Cortex of kidney (tissue), 1 donor: ENCODE results near the gene DENND1A.

Source experiments
- DNase-seq: peaks from one replicate; lab custom pipeline; 2025; lab: John Stamatoyannopoulos, UW

DENND1A gene

GRCh38 chr9:123534336-123534735 lies 395.6 kb downstream of the DENND1A start:
- DNase-seq: no peak

DNA sequence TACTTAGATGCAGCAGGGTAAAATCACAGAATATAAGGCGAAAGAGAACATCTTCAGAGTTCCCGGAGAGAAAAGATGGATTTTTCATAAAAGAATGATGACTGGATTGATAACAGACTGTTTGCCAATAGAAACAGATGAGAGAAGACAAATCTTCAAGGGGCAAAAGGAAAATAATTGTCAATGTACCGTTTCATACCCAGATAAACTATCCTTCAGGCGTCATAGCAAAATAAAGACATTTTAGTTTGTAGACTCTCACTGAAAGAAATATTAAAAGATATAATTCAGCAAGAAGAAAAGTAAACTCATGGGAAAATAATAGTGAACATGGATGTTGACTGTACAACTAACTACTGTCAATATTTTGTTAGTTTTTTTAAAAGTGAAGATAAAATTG lies 399.7 kb downstream of the DENND1A start:
- DNase-seq: no peak

DNA sequence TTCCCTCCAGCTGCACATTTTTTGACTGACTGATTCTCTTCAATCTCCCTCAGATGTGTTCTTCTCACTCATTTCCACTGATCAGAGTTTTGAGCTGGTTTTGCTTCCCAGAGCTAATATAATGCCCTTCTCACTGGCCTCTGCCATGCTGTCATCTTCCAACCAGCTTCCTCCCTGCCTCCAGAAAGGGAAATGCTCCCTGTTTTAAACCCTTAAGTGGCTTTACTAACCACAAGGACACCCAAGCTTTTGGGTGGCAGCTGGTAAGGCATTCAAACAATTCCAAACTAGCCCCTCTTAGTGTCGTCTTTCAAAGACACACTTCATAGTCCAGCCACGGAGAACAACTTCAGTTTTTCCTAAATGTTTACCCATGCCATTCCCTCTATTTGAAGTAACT lies 401.4 kb downstream of the DENND1A start:
- DNase-seq: no peak

GRCh38 chr9:123527981-123528380 lies 401.9 kb downstream of the DENND1A start:
- no peak for DNase-seq

DNA sequence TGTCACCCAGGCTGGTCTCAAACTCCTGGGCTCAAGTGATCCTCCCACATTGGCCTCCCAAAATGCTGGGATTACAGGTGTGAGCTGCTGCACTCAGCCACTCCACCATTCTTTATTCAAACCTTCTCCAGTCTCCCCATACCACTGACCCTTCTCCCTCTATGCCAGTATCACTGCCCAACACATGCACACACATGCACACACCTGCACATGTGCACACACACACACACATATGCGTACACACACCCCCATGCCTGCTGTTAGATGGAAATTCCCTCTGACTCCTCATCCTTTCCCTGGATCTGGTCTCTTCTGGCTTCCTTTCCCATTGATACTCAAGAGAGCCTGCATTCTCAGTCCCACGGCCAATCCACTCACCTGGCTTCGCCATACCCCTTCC lies 404.0 kb downstream of the DENND1A start:
- DNase-seq: no peak

GRCh38 chr9:123525424-123525823 lies 404.5 kb downstream of the DENND1A start:
- DNase-seq: no peak

DNA sequence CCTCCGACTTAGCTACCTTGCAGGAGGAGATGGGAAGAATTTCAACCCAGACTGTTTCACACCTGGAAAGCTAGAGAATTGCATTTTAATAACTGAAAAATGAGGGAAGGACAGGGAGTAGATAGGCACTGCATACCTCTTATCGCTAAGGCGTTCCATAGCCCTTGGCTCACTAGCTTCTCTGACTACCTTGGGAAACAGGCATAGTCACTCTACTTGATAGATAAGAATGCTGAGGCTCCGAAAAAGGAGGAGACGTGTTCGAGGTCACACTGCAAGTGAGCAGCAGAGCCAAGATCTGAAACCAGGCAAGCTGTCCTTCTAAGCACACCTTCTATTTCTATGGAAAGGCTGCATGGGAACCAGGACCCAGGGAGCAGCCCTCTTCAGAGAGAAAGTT lies 405.1 kb downstream of the DENND1A start:
- DNase-seq: no peak

DNA sequence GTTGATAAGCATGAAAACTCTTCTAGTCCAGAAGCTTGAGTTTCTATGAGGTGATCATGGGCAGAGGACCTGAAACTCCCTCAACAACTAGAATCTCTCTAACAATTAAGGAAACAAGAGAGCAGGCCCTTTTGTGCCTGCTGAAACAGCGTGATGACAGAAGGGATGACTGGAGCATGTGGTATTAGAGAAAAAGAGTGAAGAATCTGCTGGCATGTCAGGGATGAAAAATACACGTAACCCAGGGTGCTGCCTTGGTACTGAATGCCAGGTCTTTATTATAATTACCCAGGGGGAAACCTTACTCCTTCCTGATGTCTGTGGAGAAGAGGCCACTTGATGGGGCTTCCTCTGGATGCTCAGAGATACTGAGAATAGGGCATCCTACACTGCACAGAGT lies 406.1 kb downstream of the DENND1A start:
- DNase-seq: no peak

- no peak for DNase-seq
These were observed 406.9 kb downstream of the DENND1A start for GRCh38 chr9:123523001-123523400.

DNA sequence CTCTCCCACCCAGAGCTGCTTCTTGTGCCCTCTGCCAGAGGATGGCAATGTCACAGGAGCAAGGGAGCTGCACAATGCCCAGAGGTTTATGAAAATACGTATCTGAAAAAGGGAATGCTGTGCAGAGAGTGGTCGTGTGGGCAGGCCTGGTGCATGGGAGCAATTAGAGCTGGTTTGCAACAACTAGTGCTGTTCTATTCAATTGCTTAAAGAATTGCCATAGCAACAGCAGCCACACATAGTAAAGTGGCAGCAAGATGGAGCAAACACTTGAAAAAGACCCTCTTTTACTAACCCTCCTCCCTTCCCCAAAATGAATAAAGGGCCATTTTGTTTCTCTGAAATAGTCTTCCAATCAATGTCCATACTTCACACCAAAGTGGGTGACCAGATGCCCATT lies 407.7 kb downstream of the DENND1A start:
- no peak for DNase-seq

- DNase-seq: no peak
These were observed 411.6 kb downstream of the DENND1A start for GRCh38 chr9:123518338-123518737.

DNA sequence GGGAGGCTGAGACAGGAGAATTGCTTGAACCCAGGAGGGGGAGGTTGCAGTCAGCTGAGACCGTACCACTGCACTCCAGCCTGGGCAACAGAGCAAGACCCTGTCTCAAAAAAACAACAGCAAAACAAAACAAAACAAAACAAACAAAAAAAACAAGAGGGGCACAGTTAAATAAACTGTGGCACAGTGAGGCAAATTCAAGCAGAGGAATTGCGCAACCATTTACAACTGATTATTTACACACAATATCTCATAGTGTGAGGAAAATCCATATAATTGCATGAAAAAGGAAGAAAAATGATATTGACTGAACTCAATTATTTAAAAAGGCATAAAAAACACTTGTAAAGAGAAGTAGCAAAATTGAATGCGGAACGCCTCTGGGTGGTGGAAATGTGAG lies 412.4 kb downstream of the DENND1A start:
- DNase-seq: no peak

DNA sequence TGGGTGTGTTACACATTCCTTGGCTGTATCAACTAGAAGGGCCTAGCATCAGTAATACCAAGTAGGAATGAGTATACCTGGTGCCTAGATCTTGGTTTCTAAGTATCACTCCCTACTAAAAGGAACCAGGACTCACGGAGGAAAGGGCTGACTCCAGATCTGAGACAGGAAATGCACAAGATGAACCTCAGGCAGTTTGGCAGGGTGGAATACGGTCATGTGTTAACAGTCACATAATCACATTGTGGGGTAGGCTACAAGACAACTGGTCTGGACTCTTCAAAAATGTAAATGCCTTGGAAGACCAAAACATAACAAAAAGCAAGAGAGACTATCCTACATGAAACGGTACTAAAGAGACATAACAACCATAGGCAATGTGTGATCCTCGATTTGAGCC lies 415.2 kb downstream of the DENND1A start:
- no peak for DNase-seq

- DNase-seq: no peak
These were observed 416.4 kb downstream of the DENND1A start for GRCh38 chr9:123513554-123513953.

- no peak for DNase-seq
These were observed 418.3 kb downstream of the DENND1A start for GRCh38 chr9:123511326-123512277.

- DNase-seq: no peak
These were observed 420.3 kb downstream of the DENND1A start for GRCh38 chr9:123509646-123510045.

DNA sequence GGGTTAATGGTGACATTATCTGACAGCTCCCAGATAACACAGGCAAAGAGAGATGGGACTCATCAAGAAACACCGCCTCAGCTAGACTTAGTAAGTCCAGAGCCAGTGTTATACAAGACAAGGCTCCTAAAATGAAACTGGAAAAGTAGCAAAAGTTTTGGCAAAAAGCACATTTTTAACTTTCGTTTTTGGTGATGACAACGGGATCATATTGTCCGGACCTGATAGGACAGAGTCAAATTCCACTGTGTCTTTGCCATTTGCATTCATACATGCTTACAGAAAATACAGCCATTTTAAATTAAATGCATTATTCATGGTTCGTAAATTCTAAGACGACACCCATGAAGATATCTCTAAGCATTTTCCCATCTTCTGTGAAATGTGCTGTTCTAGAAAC lies 421.9 kb downstream of the DENND1A start:
- no peak for DNase-seq

DNA sequence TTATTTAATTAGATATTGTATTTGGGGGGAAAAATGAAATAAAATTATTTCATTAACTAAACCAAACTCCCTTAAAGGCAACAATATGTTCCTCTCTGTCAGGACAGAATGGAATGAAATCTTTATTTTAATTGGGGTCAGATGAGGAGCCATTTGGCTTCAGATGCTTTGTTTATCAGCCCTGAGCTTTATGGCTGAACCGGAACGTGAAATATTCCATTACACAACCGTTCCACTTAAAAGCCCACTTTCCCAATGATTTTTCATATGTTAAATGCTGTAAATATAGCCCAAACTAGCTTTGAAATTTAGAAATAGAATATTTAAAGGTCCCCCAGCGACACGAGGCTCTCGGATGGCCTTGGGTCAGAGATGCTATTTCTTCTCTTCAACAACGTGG lies 424.4 kb downstream of the DENND1A start:
- no peak for DNase-seq

- no peak for DNase-seq
These were observed 429.6 kb downstream of the DENND1A start for GRCh38 chr9:123500336-123500735.

DNA sequence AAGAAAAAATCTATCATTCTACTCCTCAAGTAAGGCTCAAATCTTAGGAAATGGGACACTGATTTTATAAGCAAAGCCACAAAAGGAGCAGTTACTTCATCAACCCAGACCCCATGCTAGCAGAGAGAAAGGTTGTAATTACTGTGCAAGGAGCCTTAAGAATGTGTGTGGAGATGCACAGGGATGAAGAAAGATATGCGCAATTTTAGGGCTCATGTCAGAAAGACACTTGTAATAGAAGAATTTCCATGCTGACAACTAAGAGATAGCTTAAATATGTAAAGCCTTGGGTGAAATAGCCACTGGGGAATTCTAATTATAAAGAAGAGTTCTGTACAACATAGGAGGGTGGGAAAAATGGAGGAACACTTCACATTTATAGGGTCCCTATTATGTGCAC lies 432.1 kb downstream of the DENND1A start:
- DNase-seq: no peak

DNA sequence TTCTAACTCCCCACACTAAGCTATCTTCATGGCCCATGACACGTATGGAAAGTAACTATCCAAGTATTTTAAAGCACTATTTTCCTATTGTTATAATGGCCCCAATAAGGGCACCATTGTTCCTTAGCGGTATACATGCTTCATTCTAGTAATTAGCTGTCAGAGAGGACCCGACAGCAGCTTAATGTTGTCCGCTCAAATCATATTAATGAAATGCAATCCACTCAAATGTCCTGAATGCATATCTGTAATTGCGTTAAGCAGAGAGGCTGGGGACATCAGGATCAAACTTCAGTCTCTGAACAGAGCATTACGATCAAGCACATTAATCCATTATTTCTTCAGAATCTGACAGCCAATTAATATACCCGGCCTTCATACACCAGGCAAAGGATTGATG lies 434.2 kb downstream of the DENND1A start:
- no peak for DNase-seq

GRCh38 chr9:123493627-123494026 lies 436.3 kb downstream of the DENND1A start:
- DNase-seq: no peak

- DNase-seq: no peak
These were observed 439.2 kb downstream of the DENND1A start for GRCh38 chr9:123490688-123491087.

DNA sequence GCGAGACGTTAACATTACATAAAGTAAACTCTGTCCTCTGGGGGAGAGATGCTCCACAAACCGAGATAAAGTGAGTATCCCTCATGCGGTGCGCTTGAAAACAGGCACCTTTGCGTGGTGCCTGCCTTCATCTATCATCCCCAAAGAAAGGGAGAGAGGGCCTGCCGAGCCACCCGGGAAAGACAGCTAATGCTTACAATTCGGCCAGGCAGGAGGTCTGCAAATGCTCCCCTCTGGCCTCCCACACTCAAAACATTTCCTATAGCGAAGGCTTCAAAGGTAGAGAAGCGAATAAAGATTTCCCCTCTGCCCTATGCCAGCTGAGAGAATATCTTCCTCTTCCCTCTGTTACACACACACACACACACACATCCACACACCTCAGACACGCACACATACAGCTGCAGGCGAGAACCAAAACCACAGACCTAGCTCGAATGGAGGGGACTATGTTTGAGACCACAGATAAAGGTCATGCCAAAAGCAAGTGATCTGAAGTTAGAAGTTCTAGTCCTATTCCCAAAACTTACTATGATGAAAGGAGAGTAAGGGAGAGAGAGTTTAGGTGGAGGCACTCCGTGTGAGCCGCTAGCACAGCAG lies 441.1 kb downstream of the DENND1A start:
- no peak for DNase-seq
